NCI-H460 (cell line): ENCODE results near the gene TRMT10B. TPM values are rescaled to one million over a fixed set of nuclear protein-coding genes. Genes with fewer than 3 reads are reported as not detected.
A peak's percentile ranks its signal among the peaks of the same experiment; 100 is the strongest.

Experiments
- DNase-seq: peaks from one replicate; pipeline ENCODE4 v3.0.0-alpha.2; 2016; ENCODE audit warnings: low read depth; ENCODE audit errors: extremely low read depth
- polyA plus RNA-seq: library from polyadenylated mRNA; depleted of rRNA; stranded (reverse); fragments of >200 nt; gene quantifications from 2 replicates; pipeline ENCODE4 v1.2.3, GENCODE V29; 2014; cell fraction: nucleus; rRNA removed
- total RNA-seq: library from RNA; depleted of rRNA; stranded (reverse); fragments of >200 nt; shearing (Covaris generic); gene quantifications from 2 replicates; pipeline ENCODE4 v1.2.3, GENCODE V29; 2014; rRNA removed

TRMT10B gene, protein sequence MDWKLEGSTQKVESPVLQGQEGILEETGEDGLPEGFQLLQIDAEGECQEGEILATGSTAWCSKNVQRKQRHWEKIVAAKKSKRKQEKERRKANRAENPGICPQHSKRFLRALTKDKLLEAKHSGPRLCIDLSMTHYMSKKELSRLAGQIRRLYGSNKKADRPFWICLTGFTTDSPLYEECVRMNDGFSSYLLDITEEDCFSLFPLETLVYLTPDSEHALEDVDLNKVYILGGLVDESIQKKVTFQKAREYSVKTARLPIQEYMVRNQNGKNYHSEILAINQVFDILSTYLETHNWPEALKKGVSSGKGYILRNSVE
- 3.9 and 4.5 TPM in 2 replicates for total RNA-seq
- polyA plus RNA-seq: 6.4 and 12.3 TPM in 2 replicates

- DNase-seq: peak; percentile 42
These were observed at the start of gene TRMT10B for GRCh38 chr9:37753489-37754190. Gene TRMT10B (plus strand): TSS chr9:37753805. CDS start chr9:37761932, 8,127 bp downstream.

DNA sequence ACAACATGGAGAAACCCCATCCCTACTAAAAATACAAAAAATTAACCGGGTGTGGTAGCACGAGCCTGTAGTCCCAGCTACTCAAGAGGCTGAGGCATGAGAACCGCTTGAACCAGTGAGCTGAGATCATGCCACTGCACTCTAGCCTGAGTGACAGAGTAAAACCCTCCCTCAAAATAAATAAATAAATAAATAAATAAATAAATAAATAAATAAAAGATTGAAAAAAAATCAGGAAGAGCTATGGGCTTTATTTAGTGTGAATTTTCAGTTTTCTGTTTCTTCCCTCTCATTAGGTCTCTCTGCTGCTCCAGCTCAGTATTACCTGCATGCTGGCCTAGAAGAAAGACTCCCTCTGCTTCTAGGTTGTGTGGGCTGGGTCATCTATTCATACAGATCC is 47.8 kb upstream of the TRMT10B start:
- no peak for DNase-seq

GRCh38 chr9:37706290-37706689 is 47.3 kb upstream of the TRMT10B start:
- no peak for DNase-seq

GRCh38 chr9:37707748-37708147 is 45.9 kb upstream of the TRMT10B start:
- DNase-seq: no peak

DNA sequence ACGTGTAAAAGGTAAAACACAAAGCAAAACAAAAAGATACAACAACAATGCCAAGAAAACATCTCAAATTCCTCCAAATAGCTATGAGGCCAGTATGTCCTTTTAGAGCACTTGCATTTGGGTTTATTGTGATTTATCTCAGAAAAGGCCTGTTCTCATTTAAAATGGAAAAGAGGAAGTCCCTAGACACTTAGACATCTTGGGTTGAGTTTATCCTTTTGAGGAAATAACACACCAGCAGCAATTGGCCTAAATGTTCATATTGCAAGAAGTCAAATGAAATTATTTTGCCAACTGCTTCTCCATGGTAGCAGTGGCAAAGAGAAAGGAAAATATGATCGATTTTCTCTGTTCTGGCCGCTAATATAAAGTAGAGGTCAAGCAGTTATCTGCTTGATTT is 43.6 kb upstream of the TRMT10B start:
- no peak for DNase-seq

DNA sequence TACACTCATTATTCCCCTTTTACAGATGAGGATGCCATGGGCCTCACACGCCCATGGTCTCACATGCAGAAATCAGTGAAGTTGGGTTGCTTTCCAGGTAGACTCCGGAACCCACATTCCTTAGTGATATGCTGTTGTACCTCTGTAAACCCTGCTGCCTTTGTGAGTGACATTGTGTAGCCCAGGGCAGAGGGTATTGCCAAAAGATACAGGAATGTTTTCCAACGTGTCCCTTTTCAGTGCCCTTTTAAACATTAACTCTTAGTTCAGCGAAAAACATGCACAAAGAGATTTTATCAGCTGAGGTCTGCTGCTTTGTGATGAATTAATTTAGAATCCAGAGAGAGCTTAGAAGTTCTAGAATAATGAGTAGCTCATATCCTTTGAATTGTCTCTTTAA is 38.3 kb upstream of the TRMT10B start:
- no peak for DNase-seq

- no peak for DNase-seq
These were observed 37.6 kb upstream of the TRMT10B start for GRCh38 chr9:37715991-37716505.

DNA sequence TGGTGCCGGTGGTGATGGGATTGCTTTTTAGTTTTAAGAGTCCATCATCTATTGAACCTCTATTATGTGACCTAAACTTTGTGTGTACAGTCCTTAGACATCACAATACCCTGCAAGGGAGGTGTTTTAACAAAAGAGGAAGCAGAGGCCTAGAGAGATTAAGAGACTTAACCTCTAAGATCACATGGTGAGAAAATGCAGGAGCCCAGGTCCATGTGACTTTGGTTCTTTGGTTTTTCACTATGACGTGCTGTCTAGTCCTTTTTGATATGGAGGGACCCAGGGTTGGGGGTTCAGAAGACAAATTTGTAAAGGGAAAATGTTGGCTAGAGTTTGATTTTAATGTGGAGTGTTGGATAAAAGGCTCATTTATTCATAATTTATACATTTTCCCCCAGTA is 34.1 kb upstream of the TRMT10B start:
- no peak for DNase-seq

GRCh38 chr9:37727013-37727412 is 26.6 kb upstream of the TRMT10B start:
- no peak for DNase-seq

GRCh38 chr9:37729499-37729898 is 24.1 kb upstream of the TRMT10B start:
- no peak for DNase-seq

DNA sequence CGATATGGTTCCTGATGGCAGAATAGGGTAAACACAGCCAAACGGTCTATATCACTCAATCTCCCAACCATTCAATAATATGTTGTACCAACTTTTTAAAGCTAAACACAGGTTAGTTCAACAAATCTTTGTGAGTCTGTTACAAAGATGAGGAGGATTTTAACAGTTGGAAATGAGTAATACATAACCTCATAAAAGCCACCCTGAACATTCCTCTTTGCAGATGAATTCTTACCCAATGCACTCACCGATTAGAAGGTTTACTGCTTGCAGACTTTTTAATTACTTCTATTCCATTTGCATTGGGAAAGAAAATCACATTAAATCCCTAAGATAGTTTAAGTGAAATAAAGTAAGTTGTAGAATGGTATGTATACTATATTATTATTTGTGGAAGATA is 23.3 kb upstream of the TRMT10B start:
- no peak for DNase-seq

- no peak for DNase-seq
These were observed 22.8 kb upstream of the TRMT10B start for GRCh38 chr9:37730839-37731238.

DNA sequence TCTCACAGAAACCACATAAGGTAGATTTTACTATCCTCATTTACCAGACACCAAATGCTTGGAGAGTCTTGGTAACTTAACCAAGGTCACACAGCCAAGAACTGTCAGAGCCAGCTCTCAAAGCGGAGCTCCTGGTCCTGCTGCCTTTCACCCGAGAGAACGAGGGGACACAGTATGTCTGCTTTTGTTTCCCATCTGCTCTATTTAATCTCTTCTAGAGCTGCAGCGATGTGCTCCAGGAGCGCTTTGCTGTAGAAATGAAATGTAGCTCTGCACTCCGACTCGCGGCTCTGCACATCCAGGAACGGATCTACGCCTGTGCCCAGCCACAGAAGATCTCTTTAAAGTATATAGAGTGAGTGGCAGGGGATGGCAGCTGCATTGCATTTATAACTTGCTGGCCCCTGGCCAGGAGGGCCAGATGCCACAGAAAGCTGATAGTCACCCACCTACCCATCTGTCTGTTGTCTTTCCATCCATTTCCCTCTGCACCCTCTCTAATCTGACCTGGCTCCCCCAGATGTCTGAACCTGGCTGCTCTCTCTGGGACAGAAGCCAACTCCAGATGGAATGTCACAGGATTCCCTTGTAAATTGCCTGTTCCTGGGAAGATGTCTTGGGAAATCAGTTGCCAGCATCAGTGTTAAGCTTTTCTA is 21.4 kb upstream of the TRMT10B start:
- no peak for DNase-seq

DNA sequence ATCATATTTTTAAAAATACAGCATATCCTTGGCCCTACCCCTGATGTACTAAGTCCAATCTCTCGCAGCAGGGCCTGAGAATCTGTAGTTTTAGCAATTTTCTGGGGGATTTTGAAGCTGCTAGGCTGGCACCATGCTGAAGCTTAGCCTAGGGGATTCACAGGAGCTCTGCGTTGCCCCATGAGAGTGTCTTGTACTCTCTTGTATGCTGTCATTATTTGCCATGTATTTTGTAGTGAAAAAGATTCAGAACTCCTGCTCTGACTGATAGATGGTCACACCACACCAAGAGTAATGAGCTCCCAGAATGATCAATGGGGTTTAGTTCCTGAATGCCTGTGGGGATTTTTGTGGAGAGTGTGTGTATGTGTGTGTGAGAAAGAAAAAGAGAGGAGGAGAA is 20.7 kb upstream of the TRMT10B start:
- no peak for DNase-seq

DNA sequence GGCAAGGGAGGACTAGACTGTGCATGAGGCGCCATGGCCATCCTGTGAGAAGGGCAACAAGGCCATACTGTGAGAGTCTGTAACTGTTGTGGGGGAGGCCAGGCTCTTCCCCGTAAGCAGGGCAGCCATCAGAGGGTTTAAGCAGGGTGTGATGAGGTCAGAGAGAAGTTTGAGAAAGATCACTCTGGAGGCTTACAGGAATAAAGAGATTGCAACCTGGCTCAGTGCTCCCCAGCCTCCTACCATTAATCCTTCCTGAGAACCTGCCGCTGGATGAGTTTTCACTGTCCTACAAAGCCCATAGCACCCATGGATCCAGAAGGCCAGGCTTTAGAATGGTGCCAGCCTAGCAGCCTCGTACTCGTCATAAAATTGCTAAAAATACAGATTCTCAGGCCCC is 14.4 kb upstream of the TRMT10B start:
- DNase-seq: no peak

DNA sequence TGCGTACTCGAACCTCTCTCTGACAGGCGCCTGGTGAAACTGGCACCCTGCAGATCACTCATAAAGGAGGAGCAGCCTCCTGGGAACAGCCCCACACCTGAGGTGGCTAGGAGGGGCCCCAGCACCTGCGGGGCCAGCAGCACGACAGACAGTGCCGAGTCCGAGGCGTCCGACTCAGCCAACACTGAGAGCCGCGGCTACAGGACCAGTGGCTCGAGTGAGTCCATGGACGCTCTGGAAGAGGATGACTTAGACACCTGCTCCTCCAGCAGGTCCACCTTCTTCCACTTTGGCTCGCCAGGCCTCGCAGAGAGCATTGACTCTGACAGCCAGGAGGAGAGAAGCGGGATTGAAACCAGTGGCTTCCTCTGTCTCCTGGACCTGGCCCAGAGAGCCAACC is 13.5 kb upstream of the TRMT10B start:
- DNase-seq: no peak

- no peak for DNase-seq
These were observed 12.8 kb upstream of the TRMT10B start for GRCh38 chr9:37740631-37741328.

DNA sequence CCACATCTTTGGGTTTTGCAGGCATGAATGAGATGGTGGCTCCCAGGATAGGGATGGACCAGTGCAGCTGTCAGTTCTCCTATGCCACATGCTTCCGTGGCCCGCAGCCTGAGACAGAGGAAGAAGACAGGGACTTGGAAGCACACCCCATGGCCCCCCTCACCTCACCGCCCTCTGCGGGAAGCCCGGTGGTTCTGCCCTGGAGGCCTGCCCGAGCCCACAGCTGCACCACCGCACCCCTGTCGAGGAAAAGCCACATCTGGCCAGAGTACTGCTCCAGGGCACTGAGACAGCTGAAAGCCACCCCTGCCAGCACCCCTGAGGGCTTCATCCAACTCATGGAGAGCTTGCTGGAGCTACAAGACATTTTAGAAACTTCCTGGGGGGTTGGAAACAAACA is 7.6 kb upstream of the TRMT10B start:
- DNase-seq: no peak

GRCh38 chr9:37746448-37747270 is 6.9 kb upstream of the TRMT10B start:
- no peak for DNase-seq

DNA sequence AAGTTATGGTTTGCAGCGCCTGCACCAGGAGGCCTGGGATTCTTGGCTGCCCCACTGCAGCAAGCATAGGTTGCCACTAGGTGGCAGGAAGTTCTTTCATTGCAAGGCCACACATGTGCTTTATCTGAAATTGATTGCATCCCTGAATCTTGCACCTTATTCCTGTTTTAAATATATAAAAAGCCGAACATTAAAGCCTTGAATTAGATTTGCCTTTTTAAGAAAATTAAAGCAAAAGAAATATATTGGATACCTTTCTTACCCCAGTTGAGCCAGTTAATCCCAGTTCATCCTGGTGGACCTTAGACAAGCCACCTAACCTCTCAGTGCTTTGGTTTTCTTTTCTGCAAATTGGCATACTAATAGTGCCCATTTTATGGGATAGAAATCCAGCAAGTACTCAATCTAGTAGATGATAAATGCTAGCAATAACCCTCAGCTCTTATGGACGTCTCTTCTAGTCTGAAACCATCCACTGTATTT is 6.3 kb upstream of the TRMT10B start:
- peak; percentile 53 for DNase-seq
